HFF-Myc (cell line): ENCODE measurements around the gene MAGEC2.

Source experiments
- DNase-seq: peaks from one replicate; pipeline ENCODE4 v3.0.0-alpha.2; 2011; ENCODE audit warnings: low read depth; ENCODE audit errors: extremely low read depth
- H3K4me3 ChIP-seq: replicated peaks from 2 replicates; pipeline ENCODE4 v1.5.1; 2011; ENCODE audit warnings: low read depth, mild to moderate bottlenecking, control low read depth, low read length
- CTCF ChIP-seq: IDR thresholded peaks from 2 replicates; pipeline ENCODE4 v1.5.1; 2012; ENCODE audit warnings: mild to moderate bottlenecking, low read depth, low read length, control low read depth; ENCODE audit errors: missing control alignments

Gene MAGEC2

GRCh38 chrX:142156567-142156966 lies 48.5 kb downstream of the MAGEC2 start:
- no peak for TF ChIP-seq CTCF
- DNase-seq: no peak
- no peak overlapping the region for H3K4me3 ChIP-seq
